Measurements from ENCODE around the gene DDX1. TPM values are rescaled to one million over a fixed set of nuclear protein-coding genes. Genes with fewer than 3 reads are reported as not detected.

Gene DDX1
- polyA plus RNA-seq, 3 donors = 14.1 to 35.4 (median 30.1) TPM

GRCh38 chr2:15662579-15662978 lies 70.9 kb downstream of the DDX1 start:
- WGBS (ENCODE audit: insufficient coverage) = 94% methylated on average over 8 of the region's 9 CpGs
- peaks cover 4% of the 10 kb centered on the region for H3K4me1 Mint-ChIP-seq
- Histone ChIP-seq H3K4me1 (ENCODE audit: control insufficient read depth in 1 of 2, insufficient read depth in 2 of 2, low read length in 2 of 2) (no peaks in the 10 kb centered on the region), H3K9ac (ENCODE audit: insufficient read depth, low read length, poor library complexity, severe bottlenecking) (no peak overlapping the region), H4K20me1 (ENCODE audit: insufficient read depth, low read length) (no peaks in the 10 kb centered on the region), H2AFZ (ENCODE audit: insufficient read depth, low read depth, low read length, poor library complexity, severe bottlenecking) (no peak overlapping the region), H3K9me3 (replicated peaks in 1 of 2; ENCODE audit: control insufficient read depth in 1 of 2, insufficient read depth in 1 of 2, low read length in 2 of 2) (no peaks in the 10 kb centered on the region), H3K36me3 (replicated peaks in 1 of 2; ENCODE audit: control insufficient read depth in 1 of 2, insufficient read depth in 2 of 2, low read length in 2 of 2) (no peaks in the 10 kb centered on the region), H3K4me3 (replicated peaks in 1 of 3; ENCODE audit: low read depth in 2 of 3, low read length in 3 of 3) (no peak overlapping the region), H3K4me2 (replicated peaks; ENCODE audit: extremely low read depth, low read length, poor library complexity, severe bottlenecking) (no peak overlapping the region), H3K27me3 (ENCODE audit: control insufficient read depth in 2 of 2, insufficient read depth in 2 of 2, low read length in 2 of 2) (no peaks in the 10 kb centered on the region), H3K27ac (ENCODE audit: low read depth in 1 of 2, low read length in 2 of 2) (no peak overlapping the region), H3K79me2 (ENCODE audit: insufficient read depth, low read length) (no peaks in the 10 kb centered on the region)
- peaks cover 0 to 8% (median 3%) of the 10 kb centered on the region in 7 donors for H3K9me3 Mint-ChIP-seq
- no peaks in the 10 kb centered on the region for H3K36me3 Mint-ChIP-seq
- H3K27ac Mint-ChIP-seq = no peak overlapping the region
- intact Hi-C loops (cut with micrococcal nuclease) = no loop called here
- TF ChIP-seq CTCF (IDR thresholded peaks at IDR 0.05) = no peak
- peaks cover 1 to 2% (median 1%) of the 10 kb centered on the region in 3 donors for H3K27me3 Mint-ChIP-seq (ENCODE audit: low read depth in 3 of 3)
- no peak for DNase-seq
- H3K4me3 Mint-ChIP-seq = no peak overlapping the region

- Mint-ChIP-seq H3K9me3 (peaks cover 0 to 8% (median 3%) of the 10 kb centered on the region in 7 donors), H3K36me3 (no peaks in the 10 kb centered on the region), H3K4me3 (no peak overlapping the region), H3K27me3 (ENCODE audit: low read depth in 3 of 3) (peaks cover 1 to 5% (median 1%) of the 10 kb centered on the region in 3 donors), H3K27ac (no peak overlapping the region), H3K4me1 (peaks cover 4% of the 10 kb centered on the region)
- no peaks in the 10 kb centered on the region for H3K9me3 ChIP-seq (replicated peaks in 1 of 2; ENCODE audit: control insufficient read depth in 1 of 2, insufficient read depth in 1 of 2, low read length in 2 of 2)
- no peak overlapping the region for H3K4me3 ChIP-seq (replicated peaks in 1 of 3; ENCODE audit: low read depth in 2 of 3, low read length in 3 of 3)
- H3K36me3 ChIP-seq (replicated peaks in 1 of 2; ENCODE audit: control insufficient read depth in 1 of 2, insufficient read depth in 2 of 2, low read length in 2 of 2) = no peaks in the 10 kb centered on the region
- H3K27ac ChIP-seq (ENCODE audit: low read depth in 1 of 2, low read length in 2 of 2) = no peak overlapping the region
- H3K4me2 ChIP-seq (replicated peaks; ENCODE audit: extremely low read depth, low read length, poor library complexity, severe bottlenecking) = no peak overlapping the region
- H3K9ac ChIP-seq (ENCODE audit: insufficient read depth, low read length, poor library complexity, severe bottlenecking) = no peak overlapping the region
- H3K27me3 ChIP-seq (ENCODE audit: control insufficient read depth in 2 of 2, insufficient read depth in 2 of 2, low read length in 2 of 2) = no peaks in the 10 kb centered on the region
- 95% methylated on average over 3 of the region's 4 CpGs for WGBS (ENCODE audit: insufficient coverage)
- no peaks in the 10 kb centered on the region for H4K20me1 ChIP-seq (ENCODE audit: insufficient read depth, low read length)
- H2AFZ ChIP-seq (ENCODE audit: insufficient read depth, low read depth, low read length, poor library complexity, severe bottlenecking) = no peak overlapping the region
- no peaks in the 10 kb centered on the region for H3K79me2 ChIP-seq (ENCODE audit: insufficient read depth, low read length)
- DNase-seq = no peak
- no peaks in the 10 kb centered on the region for H3K4me1 ChIP-seq (ENCODE audit: control insufficient read depth in 1 of 2, insufficient read depth in 2 of 2, low read length in 2 of 2)
- intact Hi-C loops (cut with micrococcal nuclease) = no loop called here
- TF ChIP-seq CTCF (IDR thresholded peaks at IDR 0.05) = no peak
These were observed 72.1 kb downstream of the DDX1 start for GRCh38 chr2:15663802-15664201.
